C1 segment of cervical spinal cord (tissue), 14 donors: ENCODE results near the gene YY1AP1.
"Not testable (repeated sequence)": the region's sequence is repeated elsewhere in the genome, so short reads cannot be mapped to it uniquely, and the experiment has no call there.

Experiments
- DNase-seq, 14 donors: peaks; one replicate each; lab custom pipeline; 2025; lab: John Stamatoyannopoulos, UW

Gene YY1AP1

GRCh38 chr1:155688324-155689080 lies at the start of gene YY1AP1:
YY1AP1 (minus strand) TSS chr1:155688774; CDS start chr1:155680436, 8,338 bp downstream.
- DNase-seq, result peak; percentile 65 to 99 (median 94)

GRCh38 chr1:155729031-155729898 lies 40.7 kb upstream of the YY1AP1 start:
- peak in 11 of 14 donors; percentile 4 to 37 (median 16) for DNase-seq

GRCh38 chr1:155725142-155725541 lies 36.6 kb upstream of the YY1AP1 start:
- no peak for DNase-seq

GRCh38 chr1:155719703-155720102 lies 31.1 kb upstream of the YY1AP1 start:
- no peak for DNase-seq

- peak in 3 of 14 donors; percentile 2 to 20 (median 2) for DNase-seq
Observed at GRCh38 chr1:155718524-155719115, 30.0 kb upstream of the YY1AP1 start.

- no peak for DNase-seq
Observed at GRCh38 chr1:155717041-155717440, 28.5 kb upstream of the YY1AP1 start.

- no peak for DNase-seq
Observed at GRCh38 chr1:155715777-155716176, 27.2 kb upstream of the YY1AP1 start.

- not testable (repeated sequence) for DNase-seq
Observed at GRCh38 chr1:155715056-155715455, 26.5 kb upstream of the YY1AP1 start.

- no peak for DNase-seq
Observed at GRCh38 chr1:155713075-155713474, 24.5 kb upstream of the YY1AP1 start.

GRCh38 chr1:155712636-155713035 lies 24.1 kb upstream of the YY1AP1 start:
- DNase-seq, result not testable (repeated sequence)

GRCh38 chr1:155711457-155711856 lies 22.9 kb upstream of the YY1AP1 start:
- not testable (repeated sequence) for DNase-seq

GRCh38 chr1:155709391-155709790 lies 20.8 kb upstream of the YY1AP1 start:
- no peak for DNase-seq

- no peak for DNase-seq
Observed at GRCh38 chr1:155706139-155706538, 17.6 kb upstream of the YY1AP1 start.

GRCh38 chr1:155704414-155704813 lies 15.8 kb upstream of the YY1AP1 start:
- DNase-seq, result not testable (repeated sequence)

GRCh38 chr1:155703216-155703615 lies 14.6 kb upstream of the YY1AP1 start:
- no peak for DNase-seq

- DNase-seq, result not testable (repeated sequence)
Observed at GRCh38 chr1:155701675-155702074, 13.1 kb upstream of the YY1AP1 start.

GRCh38 chr1:155699062-155699461 lies 10.5 kb upstream of the YY1AP1 start:
- not testable (repeated sequence) for DNase-seq

GRCh38 chr1:155698382-155699038 lies 9.9 kb upstream of the YY1AP1 start:
- peak in 1 of 14 donors; percentile 2 for DNase-seq

- not testable (repeated sequence) for DNase-seq
Observed at GRCh38 chr1:155697616-155698015, 9.0 kb upstream of the YY1AP1 start.

- no peak for DNase-seq
Observed at GRCh38 chr1:155697046-155697445, 8.5 kb upstream of the YY1AP1 start.

- no peak for DNase-seq
Observed at GRCh38 chr1:155696524-155696923, 8.0 kb upstream of the YY1AP1 start.

- no peak for DNase-seq
Observed at GRCh38 chr1:155695608-155696007, 7.0 kb upstream of the YY1AP1 start.
